Neural progenitor cell (in vitro differentiated cells): ENCODE results near the gene NRSN2. TPM values are rescaled to one million over a fixed set of nuclear protein-coding genes. Genes with fewer than 3 reads are reported as not detected.
"Not testable (repeated sequence)": the region's sequence is repeated elsewhere in the genome, so short reads cannot be mapped to it uniquely, and the experiment has no call there.

Source experiments
- DNase-seq: peaks from one replicate; pipeline ENCODE4 v3.0.0-alpha.2; 2016; ENCODE audit warnings: low spot score
- H2AFZ ChIP-seq: fragments of 200-600 bp; sonication (generic); replicated peaks from 2 replicates; pipeline ENCODE4 v1.6.1; 2016; ENCODE audit warnings: antibody characterized with exemption
- H3F3A ChIP-seq: fragments of 200-600 bp; sonication (generic); 2 replicates; pipeline ENCODE4 v1.6.1; 2016; ENCODE audit warnings: antibody characterized with exemption, low read depth
- H3K27ac ChIP-seq: fragments of 200-600 bp; sonication (generic); 2 replicates; pipeline ENCODE4 v1.5.1; 2016; ENCODE audit warnings: mild to moderate bottlenecking
- H3K27me3 ChIP-seq: fragments of 200-600 bp; sonication (generic); 2 replicates; pipeline ENCODE4 v1.6.1; 2016; ENCODE audit warnings: mild to moderate bottlenecking, moderate library complexity
- H3K36me3 ChIP-seq: fragments of 200-600 bp; sonication (generic); 2 replicates; pipeline ENCODE4 v1.5.1; 2016
- H3K4me1 ChIP-seq: fragments of 200-600 bp; sonication (generic); 2 replicates; pipeline ENCODE4 v1.6.1; 2016; ENCODE audit warnings: mixed run types
- H3K4me2 ChIP-seq: fragments of 200-600 bp; sonication (generic); 2 replicates; pipeline ENCODE4 v1.6.1; 2016
- H3K4me3 ChIP-seq: fragments of 200-600 bp; sonication (generic); 2 replicates; pipeline ENCODE4 v1.5.1; 2016
- H3K79me2 ChIP-seq: fragments of 200-600 bp; sonication (generic); 2 replicates; pipeline ENCODE4 v1.6.1; 2016; ENCODE audit warnings: low read depth
- H3K9ac ChIP-seq: fragments of 200-600 bp; sonication (generic); 2 replicates; pipeline ENCODE4 v1.6.1; 2016
- H3K9me3 ChIP-seq: fragments of 200-600 bp; sonication (generic); 2 replicates; pipeline ENCODE4 v1.5.1; 2016; ENCODE audit warnings: low read depth
- H4K20me1 ChIP-seq: fragments of 200-600 bp; sonication (generic); 2 replicates; pipeline ENCODE4 v1.6.1; 2016; ENCODE audit warnings: low read depth
- H3K27ac Mint-ChIP-seq: 3 replicates; pipeline ENCODE4 v1.8.0; 2021; ENCODE audit warnings: mixed read lengths
- H3K27me3 Mint-ChIP-seq: 2 replicates; pipeline ENCODE4 v1.8.0; 2022; ENCODE audit warnings: low read depth, mild to moderate bottlenecking, inconsistent platforms, moderate library complexity, mixed read lengths; ENCODE audit not compliant: insufficient read depth
- H3K36me3 Mint-ChIP-seq: 3 replicates; pipeline ENCODE4 v1.8.0; 2021; ENCODE audit warnings: mixed read lengths
- H3K4me1 Mint-ChIP-seq: 3 replicates; pipeline ENCODE4 v1.8.0; 2021; ENCODE audit warnings: mixed read lengths
- H3K4me3 Mint-ChIP-seq: 3 replicates; pipeline ENCODE4 v1.8.0; 2021; ENCODE audit warnings: mild to moderate bottlenecking, moderate library complexity, mixed read lengths
- H3K9me3 Mint-ChIP-seq: 3 replicates; pipeline ENCODE4 v1.8.0; 2020; ENCODE audit warnings: mixed read lengths
- CTCF ChIP-seq: fragments of 200-600 bp; sonication (generic); IDR thresholded peaks from 2 replicates; pipeline ENCODE4 v1.5.1; 2017; ENCODE audit warnings: antibody characterized with exemption, mild to moderate bottlenecking
- EZH2 ChIP-seq: fragments of 200-600 bp; sonication (generic); IDR thresholded peaks from 2 replicates; pipeline ENCODE4 v1.6.1; 2017; ENCODE audit warnings: antibody characterized with exemption, mild to moderate bottlenecking, moderate library complexity
- EZH2phosphoT487 ChIP-seq: fragments of 200-600 bp; sonication (generic); IDR thresholded peaks from 2 replicates; pipeline ENCODE4 v1.6.1; 2017; ENCODE audit warnings: antibody characterized with exemption
- total RNA-seq: library from RNA; depleted of rRNA; stranded (reverse); fragments of >200 nt; gene quantifications from 2 replicates; pipeline ENCODE4 v1.2.3, GENCODE V29; 2015; ENCODE audit warnings: low replicate concordance

The NRSN2 gene
- total RNA-seq, 1 donor from 2014 or later = 8.8 TPM

- Histone ChIP-seq H3F3A (peaks cover 11% of the 10 kb centered on the region), H3K79me2 (no peaks in the 10 kb centered on the region), H3K4me1 (no peaks in the 10 kb centered on the region), H3K9me3 (no peaks in the 10 kb centered on the region), H3K27ac (no peak overlapping the region), H3K9ac (no peak overlapping the region), H3K27me3 (peaks cover 38% of the 10 kb centered on the region), H2AFZ (no peak overlapping the region), H3K36me3 (no peaks in the 10 kb centered on the region), H3K4me3 (no peak overlapping the region), H3K4me2 (no peak overlapping the region), H4K20me1 (peaks cover 6% of the 10 kb centered on the region)
- no peak for DNase-seq
- Mint-ChIP-seq H3K27ac (no peak overlapping the region), H3K9me3 (no peaks in the 10 kb centered on the region), H3K27me3 (peaks cover 17% of the 10 kb centered on the region), H3K4me3 (no peak overlapping the region), H3K4me1 (peaks cover 3% of the 10 kb centered on the region), H3K36me3 (no peaks in the 10 kb centered on the region)
- TF ChIP-seq EZH2 = no peak
- TF ChIP-seq EZH2phosphoT487 = no peak
Observed at GRCh38 chr20:383889-384288, 37.0 kb downstream of the NRSN2 start.

GRCh38 chr20:384723-385122 lies 37.8 kb downstream of the NRSN2 start:
- no peak overlapping the region for H3K4me2 ChIP-seq
- peaks cover 10% of the 10 kb centered on the region for H3F3A ChIP-seq
- peaks cover 38% of the 10 kb centered on the region for H3K27me3 ChIP-seq
- no peak overlapping the region for H3K4me3 Mint-ChIP-seq
- DNase-seq = no peak
- H3K27me3 Mint-ChIP-seq = peaks cover 17% of the 10 kb centered on the region
- no peak overlapping the region for H3K27ac Mint-ChIP-seq
- H2AFZ ChIP-seq = no peak overlapping the region
- no peak overlapping the region for H3K9ac ChIP-seq
- H3K4me3 ChIP-seq = no peak overlapping the region
- H3K36me3 Mint-ChIP-seq = no peaks in the 10 kb centered on the region
- no peaks in the 10 kb centered on the region for H3K79me2 ChIP-seq
- peaks cover 6% of the 10 kb centered on the region for H4K20me1 ChIP-seq
- no peaks in the 10 kb centered on the region for H3K36me3 ChIP-seq
- H3K9me3 ChIP-seq = no peaks in the 10 kb centered on the region
- no peaks in the 10 kb centered on the region for H3K9me3 Mint-ChIP-seq
- H3K4me1 Mint-ChIP-seq = peaks cover 3% of the 10 kb centered on the region
- TF ChIP-seq EZH2phosphoT487 (no peak), EZH2 (no peak), CTCF (no peak)
- no peak overlapping the region for H3K27ac ChIP-seq
- H3K4me1 ChIP-seq = no peaks in the 10 kb centered on the region

GRCh38 chr20:385448-385847 lies 38.5 kb downstream of the NRSN2 start:
- H2AFZ ChIP-seq = no peak overlapping the region
- no peaks in the 10 kb centered on the region for H3K36me3 Mint-ChIP-seq
- no peaks in the 10 kb centered on the region for H3K9me3 Mint-ChIP-seq
- H3K4me2 ChIP-seq = no peak overlapping the region
- no peaks in the 10 kb centered on the region for H3K36me3 ChIP-seq
- H3K4me1 ChIP-seq = no peaks in the 10 kb centered on the region
- TF ChIP-seq CTCF (no peak), EZH2phosphoT487 (no peak), EZH2 (no peak)
- peaks cover 6% of the 10 kb centered on the region for H4K20me1 ChIP-seq
- H3K27me3 Mint-ChIP-seq = peaks cover 17% of the 10 kb centered on the region
- H3K27ac ChIP-seq = no peak overlapping the region
- no peaks in the 10 kb centered on the region for H3K9me3 ChIP-seq
- H3K27me3 ChIP-seq = peaks cover 33% of the 10 kb centered on the region
- H3K9ac ChIP-seq = no peak overlapping the region
- no peak for DNase-seq
- peaks cover 4% of the 10 kb centered on the region for H3F3A ChIP-seq
- no peak overlapping the region for H3K4me3 Mint-ChIP-seq
- H3K4me3 ChIP-seq = no peak overlapping the region
- H3K27ac Mint-ChIP-seq = no peak overlapping the region
- no peaks in the 10 kb centered on the region for H3K79me2 ChIP-seq
- peaks cover 3% of the 10 kb centered on the region for H3K4me1 Mint-ChIP-seq

- not testable (repeated sequence) for H3K9me3 ChIP-seq, H3K36me3 ChIP-seq, H3K4me3 Mint-ChIP-seq, H3K9me3 Mint-ChIP-seq, H2AFZ ChIP-seq, H3K9ac ChIP-seq, H4K20me1 ChIP-seq, DNase-seq, H3K27ac ChIP-seq, H3K4me2 ChIP-seq, H3F3A ChIP-seq, H3K4me1 Mint-ChIP-seq, H3K4me1 ChIP-seq, H3K27ac Mint-ChIP-seq, H3K36me3 Mint-ChIP-seq, H3K79me2 ChIP-seq, H3K4me3 ChIP-seq
- peaks cover 11% of the 10 kb centered on the region for H3K27me3 Mint-ChIP-seq
- H3K27me3 ChIP-seq = peaks cover 21% of the 10 kb centered on the region
Observed at GRCh38 chr20:386634-387033, 39.7 kb downstream of the NRSN2 start.
